ENCODE data around the gene HHIPL1.

HHIPL1 gene

GRCh38 chr14:99663386-99664057 lies 18.6 kb downstream of the HHIPL1 start:
- Histone ChIP-seq H3K27ac (replicated peaks) (no peak overlapping the region), H3K4me3 (replicated peaks; ENCODE audit: insufficient read depth, low read length) (no peak overlapping the region), H3K27me3 (ENCODE audit: insufficient read depth, poor library complexity, severe bottlenecking) (peaks cover 5% of the 10 kb centered on the region)
- TF ChIP-seq SPI1 (IDR thresholded peaks at IDR 0.05; ENCODE audit: borderline replicate concordance, low read depth) (no peak), REST (IDR thresholded peaks at IDR 0.05; ENCODE audit: insufficient replicate concordance, low read depth) (no peak), POLR2AphosphoS5 (IDR thresholded peaks at IDR 0.05; ENCODE audit: low read depth) (no peak), CTCF (IDR thresholded peaks at IDR 0.05; ENCODE audit: insufficient read depth, low read length) (no peak), GABPA (IDR thresholded peaks at IDR 0.05; ENCODE audit: low read depth) (no peak)
- DNase-seq (ENCODE audit: low read depth in 1 of 2, low spot score in 1 of 2): no peak

- Histone ChIP-seq H3K27ac (replicated peaks) (no peak overlapping the region), H3K27me3 (ENCODE audit: insufficient read depth, poor library complexity, severe bottlenecking) (peaks cover 3% of the 10 kb centered on the region), H3K4me3 (replicated peaks; ENCODE audit: insufficient read depth, low read length) (no peak overlapping the region)
- no peak for DNase-seq (ENCODE audit: low read depth in 1 of 2, low spot score in 1 of 2)
- no peak for TF ChIP-seq REST (IDR thresholded peaks at IDR 0.05; ENCODE audit: insufficient replicate concordance, low read depth)
Measured at GRCh38 chr14:99664058-99664936, 19.4 kb downstream of the HHIPL1 start.

GRCh38 chr14:99664937-99665273 lies 20.0 kb downstream of the HHIPL1 start:
- H3K27me3 ChIP-seq (ENCODE audit: insufficient read depth, poor library complexity, severe bottlenecking): peaks cover 3% of the 10 kb centered on the region
- DNase-seq (ENCODE audit: low read depth in 1 of 2, low spot score in 1 of 2): no peak
- no peak for TF ChIP-seq SPI1 (IDR thresholded peaks at IDR 0.05; ENCODE audit: borderline replicate concordance, low read depth)
- TF ChIP-seq POLR2AphosphoS5 (IDR thresholded peaks at IDR 0.05; ENCODE audit: low read depth): no peak
- no peak for TF ChIP-seq CTCF (IDR thresholded peaks at IDR 0.05; ENCODE audit: insufficient read depth, low read length)
- TF ChIP-seq GABPA (IDR thresholded peaks at IDR 0.05; ENCODE audit: low read depth): no peak
- TF ChIP-seq REST (IDR thresholded peaks at IDR 0.05; ENCODE audit: insufficient replicate concordance, low read depth): no peak
- no peak overlapping the region for H3K4me3 ChIP-seq (replicated peaks; ENCODE audit: insufficient read depth, low read length)
- H3K27ac ChIP-seq (replicated peaks): no peak overlapping the region
